MM.1S (cell line): ENCODE data around the gene OSBP2.

Experiments used
- DNase-seq: peaks from one replicate; pipeline ENCODE4 v3.0.0-alpha.2; 2015
- H2AFZ ChIP-seq: fragments of 300-600 bp; sonication (generic); 2 replicates; pipeline ENCODE4 v1.6.0; 2016; ENCODE audit warnings: antibody characterized with exemption, low read length
- H3F3A ChIP-seq: fragments of 300-600 bp; sonication (generic); 2 replicates; pipeline ENCODE4 v1.6.1; 2016; ENCODE audit warnings: mild to moderate bottlenecking, antibody characterized with exemption, low read length, moderate library complexity, mixed read lengths; ENCODE audit not compliant: insufficient read depth
- H3K27ac ChIP-seq: fragments of 300-600 bp; sonication (generic); 2 replicates; pipeline ENCODE4 v1.5.1; 2016; ENCODE audit warnings: mild to moderate bottlenecking, low read length
- H3K27me3 ChIP-seq: fragments of 300-600 bp; sonication (generic); replicated peaks from 2 replicates; pipeline ENCODE4 v1.6.0; 2016; ENCODE audit warnings: low read length; ENCODE audit not compliant: insufficient read depth
- H3K36me3 ChIP-seq: fragments of 300-600 bp; sonication (generic); replicated peaks from 2 replicates; pipeline ENCODE4 v1.6.1; 2016; ENCODE audit warnings: mild to moderate bottlenecking, low read length, mixed read lengths; ENCODE audit not compliant: insufficient read depth
- H3K4me1 ChIP-seq: fragments of 300-600 bp; sonication (generic); 2 replicates; pipeline ENCODE4 v1.6.1; 2016; ENCODE audit warnings: low read length, mixed read lengths
- H3K4me2 ChIP-seq: fragments of 300-600 bp; sonication (generic); 2 replicates; pipeline ENCODE4 v1.6.0; 2016; ENCODE audit warnings: low read depth, low read length
- H3K4me3 ChIP-seq: fragments of 300-600 bp; sonication (generic); 2 replicates; pipeline ENCODE4 v1.5.1; 2016; ENCODE audit warnings: low read length, mixed read lengths
- H3K79me2 ChIP-seq: fragments of 300-600 bp; sonication (generic); 2 replicates; pipeline ENCODE4 v1.6.1; 2016; ENCODE audit warnings: mixed run types, low read length, mixed read lengths
- H3K9ac ChIP-seq: fragments of 300-600 bp; sonication (generic); 2 replicates; pipeline ENCODE4 v1.6.1; 2016; ENCODE audit warnings: low read length, mixed read lengths
- H3K9me2 ChIP-seq: fragments of 300-600 bp; sonication (generic); replicated peaks from 2 replicates; pipeline ENCODE4 v1.6.1; 2016; ENCODE audit warnings: mild to moderate bottlenecking, low read length, mixed read lengths; ENCODE audit not compliant: insufficient read depth
- H3K9me3 ChIP-seq: fragments of 300-600 bp; sonication (generic); replicated peaks from 2 replicates; pipeline ENCODE4 v1.6.1; 2016; ENCODE audit warnings: mild to moderate bottlenecking, low read length, mixed read lengths; ENCODE audit not compliant: insufficient read depth
- H4K20me1 ChIP-seq: fragments of 300-600 bp; sonication (generic); 2 replicates; pipeline ENCODE4 v1.6.1; 2016; ENCODE audit warnings: mild to moderate bottlenecking, low read length, moderate library complexity, mixed read lengths; ENCODE audit not compliant: insufficient read depth
- EZH2 ChIP-seq: fragments of 300-600 bp; sonication (generic); optimal IDR thresholded peaks from 2 replicates; pipeline ENCODE3; 2017; ENCODE audit warnings: low read depth, mild to moderate bottlenecking, antibody characterized with exemption, low read length, mixed read lengths
- EZH2phosphoT487 ChIP-seq: fragments of 300-600 bp; sonication (generic); IDR thresholded peaks from 2 replicates; pipeline ENCODE4 v1.6.1; 2018; ENCODE audit warnings: antibody characterized with exemption, low read length
- TF ChIP-seq, protein P1 (sequence below): fragments of 300-600 bp; sonication (generic); IDR thresholded peaks from 2 replicates; pipeline ENCODE4 v1.5.1; 2016; ENCODE audit warnings: antibody characterized with exemption, low read length, mixed read lengths

The OSBP2 gene

DNA sequence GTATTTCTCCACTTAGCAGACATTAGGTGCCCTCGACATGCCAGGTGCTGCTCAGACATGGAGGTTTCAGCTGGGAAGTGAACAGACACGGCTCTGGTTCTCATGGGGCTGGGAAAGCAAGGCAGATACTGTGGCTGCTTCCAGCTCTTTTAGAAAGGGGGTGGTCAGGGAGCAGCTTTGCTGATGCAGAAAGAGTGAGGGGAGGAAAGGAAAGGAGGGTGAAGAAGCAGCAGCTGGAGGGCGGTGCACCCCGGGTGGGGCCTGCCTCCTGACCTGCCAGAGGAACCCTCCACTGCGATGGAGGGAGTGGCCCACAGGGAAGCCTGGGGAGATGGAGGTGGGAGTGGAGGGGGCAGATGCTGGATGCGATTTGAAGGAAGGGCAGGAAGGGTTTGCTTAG lies 197.1 kb downstream of the OSBP2 start:
- no peak overlapping the region for H3K4me2 ChIP-seq
- H4K20me1 ChIP-seq: no peaks in the 10 kb centered on the region
- no peaks in the 10 kb centered on the region for H3K9me3 ChIP-seq
- H3K27ac ChIP-seq: no peak overlapping the region
- TF ChIP-seq, protein P1, sequence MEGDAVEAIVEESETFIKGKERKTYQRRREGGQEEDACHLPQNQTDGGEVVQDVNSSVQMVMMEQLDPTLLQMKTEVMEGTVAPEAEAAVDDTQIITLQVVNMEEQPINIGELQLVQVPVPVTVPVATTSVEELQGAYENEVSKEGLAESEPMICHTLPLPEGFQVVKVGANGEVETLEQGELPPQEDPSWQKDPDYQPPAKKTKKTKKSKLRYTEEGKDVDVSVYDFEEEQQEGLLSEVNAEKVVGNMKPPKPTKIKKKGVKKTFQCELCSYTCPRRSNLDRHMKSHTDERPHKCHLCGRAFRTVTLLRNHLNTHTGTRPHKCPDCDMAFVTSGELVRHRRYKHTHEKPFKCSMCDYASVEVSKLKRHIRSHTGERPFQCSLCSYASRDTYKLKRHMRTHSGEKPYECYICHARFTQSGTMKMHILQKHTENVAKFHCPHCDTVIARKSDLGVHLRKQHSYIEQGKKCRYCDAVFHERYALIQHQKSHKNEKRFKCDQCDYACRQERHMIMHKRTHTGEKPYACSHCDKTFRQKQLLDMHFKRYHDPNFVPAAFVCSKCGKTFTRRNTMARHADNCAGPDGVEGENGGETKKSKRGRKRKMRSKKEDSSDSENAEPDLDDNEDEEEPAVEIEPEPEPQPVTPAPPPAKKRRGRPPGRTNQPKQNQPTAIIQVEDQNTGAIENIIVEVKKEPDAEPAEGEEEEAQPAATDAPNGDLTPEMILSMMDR: no peak
- TF ChIP-seq EZH2 (no peak), EZH2phosphoT487 (no peak)
- no peaks in the 10 kb centered on the region for H3K36me3 ChIP-seq
- H3K79me2 ChIP-seq: no peaks in the 10 kb centered on the region
- H3K4me1 ChIP-seq: no peaks in the 10 kb centered on the region
- no peaks in the 10 kb centered on the region for H3F3A ChIP-seq
- H3K27me3 ChIP-seq: no peaks in the 10 kb centered on the region
- H3K4me3 ChIP-seq: no peak overlapping the region
- no peak overlapping the region for H3K9ac ChIP-seq
- DNase-seq: no peak
- H3K9me2 ChIP-seq: no peaks in the 10 kb centered on the region
- H2AFZ ChIP-seq: no peak overlapping the region

DNA sequence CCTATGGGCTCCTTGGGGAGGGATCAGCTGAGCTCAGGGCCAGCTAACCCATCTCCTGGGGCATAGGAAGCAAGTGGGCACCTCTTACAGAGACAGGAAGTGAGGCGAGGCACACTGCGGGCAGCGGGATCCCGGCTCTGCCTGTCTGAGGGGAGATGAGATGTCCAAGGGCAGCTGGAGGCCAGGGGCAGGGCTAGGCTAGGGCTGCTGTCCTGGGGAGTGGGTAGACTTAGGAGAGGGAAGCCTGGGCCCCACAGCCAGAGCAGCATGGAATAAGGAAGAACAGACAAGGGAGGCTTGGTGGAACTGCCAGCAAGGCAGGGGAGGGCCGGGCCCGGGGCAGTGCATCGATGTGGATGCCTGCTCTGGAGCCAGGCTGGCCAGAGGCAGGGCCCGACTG lies 197.6 kb downstream of the OSBP2 start:
- no peak for DNase-seq
- no peak overlapping the region for H3K27ac ChIP-seq
- H3K4me2 ChIP-seq: no peak overlapping the region
- no peaks in the 10 kb centered on the region for H3K4me1 ChIP-seq
- H3K9ac ChIP-seq: no peak overlapping the region
- no peaks in the 10 kb centered on the region for H3K36me3 ChIP-seq
- H3K79me2 ChIP-seq: no peaks in the 10 kb centered on the region
- no peaks in the 10 kb centered on the region for H3F3A ChIP-seq
- H4K20me1 ChIP-seq: no peaks in the 10 kb centered on the region
- no peak overlapping the region for H2AFZ ChIP-seq
- H3K9me2 ChIP-seq: no peaks in the 10 kb centered on the region
- H3K27me3 ChIP-seq: no peaks in the 10 kb centered on the region
- TF ChIP-seq, protein P1: no peak
- TF ChIP-seq EZH2phosphoT487 (no peak), EZH2 (no peak)
- no peaks in the 10 kb centered on the region for H3K9me3 ChIP-seq
- H3K4me3 ChIP-seq: no peak overlapping the region

DNA sequence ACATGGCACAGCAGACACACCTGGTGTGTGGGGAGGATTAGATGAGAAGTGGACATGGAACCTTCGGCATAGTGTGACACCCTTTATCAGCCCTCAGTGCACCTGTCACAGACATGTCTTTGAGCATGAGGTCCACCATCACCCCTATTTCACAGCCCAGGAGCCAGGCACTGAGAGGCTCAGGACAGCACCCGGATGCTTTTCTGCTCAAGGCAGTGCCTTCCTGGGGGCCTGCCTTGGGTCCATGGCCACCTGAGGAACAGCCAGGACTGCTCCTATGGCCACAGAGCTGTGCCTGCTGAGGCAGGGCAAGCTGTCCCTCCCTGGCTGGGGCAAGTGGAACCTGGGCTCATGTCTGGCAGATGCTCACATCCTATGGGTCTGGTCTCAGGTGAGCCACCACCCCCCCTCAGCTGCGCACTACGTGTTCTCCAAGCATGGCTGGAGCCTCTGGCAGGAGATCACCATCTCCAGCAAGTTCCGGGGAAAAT lies 198.1 kb downstream of the OSBP2 start:
- Histone ChIP-seq H3K79me2 (no peaks in the 10 kb centered on the region), H4K20me1 (no peaks in the 10 kb centered on the region), H3K36me3 (no peaks in the 10 kb centered on the region), H3K9me2 (no peaks in the 10 kb centered on the region), H3K27ac (no peak overlapping the region), H3F3A (no peaks in the 10 kb centered on the region), H3K27me3 (no peaks in the 10 kb centered on the region), H2AFZ (no peak overlapping the region), H3K4me1 (no peaks in the 10 kb centered on the region), H3K9ac (no peak overlapping the region), H3K4me2 (no peak overlapping the region), H3K9me3 (no peaks in the 10 kb centered on the region), H3K4me3 (no peak overlapping the region)
- no peak for TF ChIP-seq EZH2phosphoT487
- no peak for TF ChIP-seq EZH2
- TF ChIP-seq, protein P1: no peak
- no peak for DNase-seq
